Liver (tissue), 9 donors: ENCODE results near the gene KIAA0586. TPM values are rescaled to one million over a fixed set of nuclear protein-coding genes. Genes with fewer than 3 reads are reported as not detected.

Experiments used
- DNase-seq: peaks from one replicate; pipeline ENCODE4 v3.0.0-alpha.2; 2017; ENCODE audit warnings: low spot score
- H3K27ac ChIP-seq, 2 donors: one replicate each; pipeline ENCODE4 v1.7.0; 2013; ENCODE audit warnings: inconsistent platforms in 2 of 2, low read length in 2 of 2, control low read depth in 1 of 2, low read depth in 1 of 2, mild to moderate bottlenecking in 1 of 2
- H3K27me3 ChIP-seq, 4 donors: one replicate each; pipeline versions ENCODE4 v1.6.1 to v1.7.0; 2013; ENCODE audit warnings: low read length in 3 of 4, inconsistent platforms in 1 of 4, mild to moderate bottlenecking in 1 of 4, moderate library complexity in 1 of 4; ENCODE audit not compliant: control insufficient read depth in 4 of 4, insufficient read depth in 4 of 4
- H3K36me3 ChIP-seq, 4 donors: one replicate each; pipeline versions ENCODE4 v1.6.1 to v1.7.0; 2013; ENCODE audit warnings: low read length in 3 of 4, mild to moderate bottlenecking in 3 of 4, low read depth in 1 of 4, moderate library complexity in 1 of 4; ENCODE audit not compliant: control insufficient read depth in 4 of 4, insufficient read depth in 3 of 4
- H3K4me1 ChIP-seq, 4 donors: one replicate each; pipeline versions ENCODE4 v1.6.1 to v1.7.0; 2013; ENCODE audit warnings: low read length in 3 of 4, mild to moderate bottlenecking in 3 of 4, moderate library complexity in 1 of 4; ENCODE audit not compliant: control insufficient read depth in 4 of 4, insufficient read depth in 4 of 4
- H3K4me3 ChIP-seq, 3 donors: one replicate each; pipeline versions ENCODE4 v1.6.1 to v1.7.0; 2013; ENCODE audit warnings: low read length in 3 of 3, control low read depth in 1 of 3, low read depth in 1 of 3, mild to moderate bottlenecking in 1 of 3
- H3K9ac ChIP-seq, 2 donors: one replicate each; pipeline ENCODE4 v1.7.0; 2013; ENCODE audit warnings: low read length in 2 of 2, mild to moderate bottlenecking in 2 of 2, moderate library complexity in 2 of 2, control low read depth in 1 of 2, low read depth in 1 of 2
- H3K9me3 ChIP-seq, 4 donors: one replicate each; pipeline versions ENCODE4 v1.6.1 to v1.7.0; 2013; ENCODE audit warnings: low read length in 3 of 4; ENCODE audit not compliant: control insufficient read depth in 4 of 4
- ATF3 ChIP-seq: IDR thresholded peaks from 2 replicates; pipeline ENCODE4 v1.6.1; 2016; ENCODE audit warnings: antibody characterized with exemption
- CTCF ChIP-seq: fragments of 150-350 bp; IDR thresholded peaks from 2 replicates; pipeline ENCODE4 v1.5.1; 2017; ENCODE audit warnings: improper control_type of control experiment, low read depth, low read length; ENCODE audit not compliant: missing input control
- EGR1 ChIP-seq, 2 donors: IDR thresholded peaks; 2 replicates each; pipeline ENCODE4 v1.6.1; 2016 to 2018; ENCODE audit warnings: antibody characterized with exemption in 2 of 2, low read depth in 2 of 2
- FOXA1 ChIP-seq: IDR thresholded peaks from 2 replicates; pipeline ENCODE4 v1.6.1; 2016; ENCODE audit warnings: antibody characterized with exemption
- FOXA2 ChIP-seq: IDR thresholded peaks from 2 replicates; pipeline ENCODE4 v1.6.1; 2016; ENCODE audit warnings: antibody characterized with exemption
- HNF4A ChIP-seq, 2 donors: conservative IDR thresholded peaks; 2 replicates each; pipeline ENCODE4 v1.6.1; 2016; ENCODE audit warnings: antibody characterized with exemption in 2 of 2, mild to moderate bottlenecking in 2 of 2
- HNF4G ChIP-seq: IDR thresholded peaks from 2 replicates; pipeline ENCODE4 v1.6.1; 2016; ENCODE audit warnings: antibody characterized with exemption
- NR2F2 ChIP-seq: IDR thresholded peaks from 2 replicates; pipeline ENCODE4 v1.6.1; 2016; ENCODE audit warnings: antibody characterized with exemption
- REST ChIP-seq: IDR thresholded peaks from 2 replicates; pipeline ENCODE4 v1.6.1; 2016; ENCODE audit warnings: antibody characterized with exemption, mild to moderate bottlenecking
- RXRA ChIP-seq, 2 donors: IDR thresholded peaks; 2 replicates each; pipeline ENCODE4 v1.6.1; 2017 to 2018; ENCODE audit warnings: antibody characterized with exemption in 2 of 2, mild to moderate bottlenecking in 1 of 2
- SP1 ChIP-seq: IDR thresholded peaks from 2 replicates; pipeline ENCODE4 v1.6.1; 2018; ENCODE audit warnings: antibody characterized with exemption, mild to moderate bottlenecking
- YY1 ChIP-seq: IDR thresholded peaks from 2 replicates; pipeline ENCODE4 v1.6.1; 2016; ENCODE audit warnings: antibody characterized with exemption, mild to moderate bottlenecking
- ZBTB33 ChIP-seq: IDR thresholded peaks from 2 replicates; pipeline ENCODE4 v1.6.1; 2016; ENCODE audit warnings: antibody characterized with exemption
- WGBS: extraction: QIAGEN DNeasy Blood & Tissue Kit; methylation state at CpG from one replicate; pipeline ENCODE4 v1.1.7; 2013; 5-methylcytosine and 5-hydroxymethylcytosine counted together
- polyA plus RNA-seq, 2 donors: library from polyadenylated mRNA; stranded (reverse) in 1 of 2; unstranded in 1 of 2; fragments of 200-250 nt in 1 of 2; fragments of >200 nt in 1 of 2; fragmentation: Nextera tagmentation in 1 of 2; extraction: Ambion mirVana in 1 of 2; gene quantifications; one replicate each; pipeline versions ENCODE4 v1.2.1 to v1.2.3, GENCODE V29; 2013 to 2015
- total RNA-seq, 2 donors: library from RNA; depleted of rRNA; stranded (reverse); fragments of >200 nt; gene quantifications; one replicate each; pipeline ENCODE4 v1.2.3, GENCODE V29; 2014
- donor health status: healthy.
- donor health status: healthy.
- donor health status: healthy.
- donor health status: healthy.
- donor health status: healthy.

KIAA0586 gene
- total and polyA plus RNA-seq, 4 donors: 3.6 to 18.2 (median 7.8) TPM

GRCh38 chr14:58572473-58572853 is 144.9 kb downstream of the KIAA0586 start:
- TF ChIP-seq EGR1 (IDR thresholded peaks at IDR 0.05; ENCODE audit: low read depth in 2 of 2) (no peak), HNF4A (conservative IDR thresholded peaks at IDR 0.05) (no peak), NR2F2 (no peak), ZBTB33 (no peak), FOXA1 (no peak), ATF3 (no peak)
- DNase-seq: no peak
- Histone ChIP-seq H3K36me3 (no peaks in the 10 kb centered on the region), H3K27me3 (no peaks in the 10 kb centered on the region), H3K4me3 (no peak overlapping the region), H3K4me1 (no peaks in the 10 kb centered on the region), H3K9ac (no peak overlapping the region), H3K9me3 (no peaks in the 10 kb centered on the region), H3K27ac (no peak overlapping the region)
- 85% methylated on average over 1 of the region's 1 CpG for WGBS

GRCh38 chr14:58572863-58573262 is 145.3 kb downstream of the KIAA0586 start:
- no peak for DNase-seq
- Histone ChIP-seq H3K27me3 (no peaks in the 10 kb centered on the region), H3K9ac (no peak overlapping the region), H3K36me3 (no peaks in the 10 kb centered on the region), H3K9me3 (no peaks in the 10 kb centered on the region), H3K4me3 (no peak overlapping the region), H3K27ac (no peak overlapping the region), H3K4me1 (no peaks in the 10 kb centered on the region)
- TF ChIP-seq CTCF (no peak), HNF4G (no peak), FOXA2 (no peak), FOXA1 (no peak)
- 95% methylated on average over 2 of the region's 2 CpGs for WGBS

- H3K27me3 ChIP-seq: no peaks in the 10 kb centered on the region
- H3K27ac ChIP-seq: no peak overlapping the region
- H3K4me1 ChIP-seq: no peaks in the 10 kb centered on the region
- H3K9ac ChIP-seq: no peak overlapping the region
- WGBS: 95% methylated on average over 2 of the region's 2 CpGs
- DNase-seq: no peak
- H3K9me3 ChIP-seq: no peaks in the 10 kb centered on the region
- TF ChIP-seq FOXA2 (no peak), YY1 (no peak)
- H3K36me3 ChIP-seq: no peaks in the 10 kb centered on the region
- no peak overlapping the region for H3K4me3 ChIP-seq
These were observed 147.1 kb downstream of the KIAA0586 start for GRCh38 chr14:58574623-58575022.

- Histone ChIP-seq H3K9ac (no peak overlapping the region), H3K36me3 (no peaks in the 10 kb centered on the region), H3K27ac (no peak overlapping the region), H3K27me3 (no peaks in the 10 kb centered on the region), H3K4me1 (no peaks in the 10 kb centered on the region), H3K9me3 (no peaks in the 10 kb centered on the region), H3K4me3 (no peak overlapping the region)
- DNase-seq: no peak
- 66% methylated on average over 1 of the region's 1 CpG for WGBS
- no peak for TF ChIP-seq HNF4A (conservative IDR thresholded peaks at IDR 0.05)
- no peak for TF ChIP-seq EGR1 (IDR thresholded peaks at IDR 0.05; ENCODE audit: low read depth in 2 of 2)
- no peak for TF ChIP-seq ZBTB33
- no peak for TF ChIP-seq FOXA1
- TF ChIP-seq NR2F2: no peak
- no peak for TF ChIP-seq HNF4G
- no peak for TF ChIP-seq SP1
- TF ChIP-seq RXRA (IDR thresholded peaks at IDR 0.05): no peak
- TF ChIP-seq REST: no peak
These were observed 148.4 kb downstream of the KIAA0586 start for GRCh38 chr14:58575956-58576355.
